ENCODE data around the gene PGBD1. TPM values are rescaled to one million over a fixed set of nuclear protein-coding genes. Genes with fewer than 3 reads are reported as not detected.

Gene PGBD1
- 10 to 100 TPM in 1 of 4 donors, 1 to 10 TPM in 3; 2.6 to 10.9 (median 7.0) TPM for total RNA-seq

- Histone ChIP-seq H3K27me3 (no peaks in the 10 kb centered on the region), H3K27ac (peak within 1 kb of the TSS; percentile 27 to 36), H3K4me3 (peak within 1 kb of the TSS; percentile 54 to 60), H3K9me3 (no peaks in the 10 kb centered on the region), H3K36me3 (no peaks in the 10 kb centered on the region), H3K4me1 (no peaks in the 10 kb centered on the region)
- peak; percentile 49 to 67 for DNase-seq
- intact Hi-C loops (cut with DNase I; ENCODE audit: low total_unique reads), result no loop called here
- TF ChIP-seq POLR2A (IDR thresholded peaks at IDR 0.05), result no peak
These were observed at the start of gene PGBD1 for GRCh38 chr6:28281288-28282064. TSS of gene PGBD1 (plus strand) at chr6:28281572. CDS start at chr6:28283814, 2,242 bp downstream.

GRCh38 chr6:28232785-28233184 lies 48.6 kb upstream of the PGBD1 start:
- intact Hi-C loops (cut with DNase I; ENCODE audit: low total_unique reads), result no loop called here
- TF ChIP-seq CTCF (IDR thresholded peaks at IDR 0.05) (no peak), POLR2A (IDR thresholded peaks at IDR 0.05) (no peak)

GRCh38 chr6:28235912-28236452 lies 45.4 kb upstream of the PGBD1 start:
- no peak overlapping the region for H3K4me3 ChIP-seq
- TF ChIP-seq POLR2A (IDR thresholded peaks at IDR 0.05), result no peak
- TF ChIP-seq CTCF (IDR thresholded peaks at IDR 0.05), result no peak
- no peaks in the 10 kb centered on the region for H3K4me1 ChIP-seq
- DNase-seq, result no peak
- intact Hi-C loops (cut with DNase I; ENCODE audit: low total_unique reads), result no loop called here
- no peaks in the 10 kb centered on the region for H3K9me3 ChIP-seq
- no peaks in the 10 kb centered on the region for H3K36me3 ChIP-seq
- H3K27me3 ChIP-seq, result no peaks in the 10 kb centered on the region
- no peak overlapping the region for H3K27ac ChIP-seq

More at GRCh38 chr6:28232785-28233184, 48.6 kb upstream of the PGBD1 start:
- Histone ChIP-seq H3K27me3 (no peaks in the 10 kb centered on the region), H3K36me3 (no peaks in the 10 kb centered on the region), H3K4me3 (no peak overlapping the region), H3K27ac (no peak overlapping the region), H3K4me1 (no peaks in the 10 kb centered on the region), H3K9me3 (no peaks in the 10 kb centered on the region)
- DNase-seq, result no peak

GRCh38 chr6:28239636-28240035 lies 41.7 kb upstream of the PGBD1 start:
- no peak overlapping the region for H3K4me3 ChIP-seq
- intact Hi-C loops (cut with DNase I; ENCODE audit: low total_unique reads), result no loop called here
- TF ChIP-seq POLR2A (IDR thresholded peaks at IDR 0.05) (no peak), CTCF (IDR thresholded peaks at IDR 0.05) (no peak)
- no peaks in the 10 kb centered on the region for H3K36me3 ChIP-seq
- H3K27ac ChIP-seq, result no peak overlapping the region
- H3K4me1 ChIP-seq, result no peaks in the 10 kb centered on the region
- no peak for DNase-seq
- H3K27me3 ChIP-seq, result no peaks in the 10 kb centered on the region
- no peaks in the 10 kb centered on the region for H3K9me3 ChIP-seq

GRCh38 chr6:28240471-28240870 lies 40.9 kb upstream of the PGBD1 start:
- no peak for DNase-seq
- no peaks in the 10 kb centered on the region for H3K27me3 ChIP-seq
- no peak overlapping the region for H3K27ac ChIP-seq
- H3K36me3 ChIP-seq, result no peaks in the 10 kb centered on the region
- no peaks in the 10 kb centered on the region for H3K4me1 ChIP-seq
- H3K4me3 ChIP-seq, result no peak overlapping the region
- intact Hi-C loops (cut with DNase I; ENCODE audit: low total_unique reads), result no loop called here
- H3K9me3 ChIP-seq, result no peaks in the 10 kb centered on the region
- no peak for TF ChIP-seq CTCF (IDR thresholded peaks at IDR 0.05)
- no peak for TF ChIP-seq POLR2A (IDR thresholded peaks at IDR 0.05)
